Measurements from ENCODE around the gene PDZD7. TPM values are rescaled to one million over a fixed set of nuclear protein-coding genes. Genes with fewer than 3 reads are reported as not detected.

Gene PDZD7
- total RNA-seq, 1 donor from 2014 or later, result not detected

DNA sequence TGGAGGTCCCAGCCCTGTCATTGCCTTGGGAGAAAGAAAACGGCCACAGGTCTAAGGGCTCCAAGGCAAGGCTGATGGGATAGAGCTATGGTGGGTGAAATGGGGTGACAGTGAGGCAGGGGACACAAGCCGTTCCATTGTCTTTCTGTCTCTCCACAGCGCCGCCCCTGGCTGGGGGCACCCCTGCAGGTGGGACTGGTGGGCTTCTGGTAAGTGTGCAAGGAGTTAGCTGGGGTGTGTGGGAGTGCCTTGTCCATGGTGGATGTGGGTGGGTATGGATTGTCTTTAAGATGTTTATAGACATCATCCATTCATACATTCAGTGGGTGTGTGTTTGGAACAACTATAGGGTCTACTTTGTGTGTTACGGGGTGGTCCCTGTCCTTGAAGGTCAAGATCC, 7.6 kb upstream of the PDZD7 start:
- no peak for DNase-seq (ENCODE audit: low spot score)
- peaks cover 16% of the 10 kb centered on the region for H3K27me3 Mint-ChIP-seq (ENCODE audit: insufficient read depth, low read depth)

DNA sequence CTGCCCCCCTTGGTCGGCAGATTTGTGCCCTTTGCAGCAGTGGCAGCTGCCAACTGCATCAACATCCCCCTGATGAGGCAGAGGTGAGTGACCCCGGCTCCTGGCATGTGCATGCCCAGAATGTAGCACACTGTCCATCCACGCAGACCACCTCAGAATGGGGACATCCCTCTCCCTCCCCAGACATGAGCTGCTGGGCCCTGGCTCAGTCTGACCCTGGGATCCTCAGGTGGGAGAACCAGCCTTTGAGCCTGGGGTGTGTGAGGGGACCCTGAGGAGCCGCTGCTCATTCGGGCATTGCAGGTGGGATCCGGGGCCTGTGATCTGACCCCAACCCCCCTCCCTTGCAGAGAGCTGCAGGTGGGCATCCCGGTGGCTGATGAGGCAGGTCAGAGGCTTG, 5.8 kb upstream of the PDZD7 start:
- no peak overlapping the region for H3K4me3 Mint-ChIP-seq
- peaks cover 33% of the 10 kb centered on the region for H3K4me1 Mint-ChIP-seq

More for the DNA sequence above, 7.6 kb upstream of the PDZD7 start:
- Mint-ChIP-seq H3K4me3 (no peak overlapping the region), H3K9me3 (no peaks in the 10 kb centered on the region), H3K4me1 (peaks cover 40% of the 10 kb centered on the region), H3K36me3 (no peaks in the 10 kb centered on the region), H3K27ac (no peak overlapping the region)
- Histone ChIP-seq H3K27me3 (peaks cover 84% of the 10 kb centered on the region), H4K20me1 (ENCODE audit: low read depth) (peaks cover 8% of the 10 kb centered on the region), H3K4me2 (no peak overlapping the region), H3K27ac (no peak overlapping the region), H3F3A (ENCODE audit: low read depth) (peaks cover 19% of the 10 kb centered on the region), H3K4me3 (no peak overlapping the region), H2AFZ (replicated peaks) (no peak overlapping the region), H3K4me1 (peaks cover 5% of the 10 kb centered on the region), H3K9ac (no peak overlapping the region), H3K36me3 (no peaks in the 10 kb centered on the region), H3K79me2 (ENCODE audit: low read depth) (no peaks in the 10 kb centered on the region), H3K9me3 (ENCODE audit: low read depth) (no peaks in the 10 kb centered on the region)
- TF ChIP-seq, protein P1, sequence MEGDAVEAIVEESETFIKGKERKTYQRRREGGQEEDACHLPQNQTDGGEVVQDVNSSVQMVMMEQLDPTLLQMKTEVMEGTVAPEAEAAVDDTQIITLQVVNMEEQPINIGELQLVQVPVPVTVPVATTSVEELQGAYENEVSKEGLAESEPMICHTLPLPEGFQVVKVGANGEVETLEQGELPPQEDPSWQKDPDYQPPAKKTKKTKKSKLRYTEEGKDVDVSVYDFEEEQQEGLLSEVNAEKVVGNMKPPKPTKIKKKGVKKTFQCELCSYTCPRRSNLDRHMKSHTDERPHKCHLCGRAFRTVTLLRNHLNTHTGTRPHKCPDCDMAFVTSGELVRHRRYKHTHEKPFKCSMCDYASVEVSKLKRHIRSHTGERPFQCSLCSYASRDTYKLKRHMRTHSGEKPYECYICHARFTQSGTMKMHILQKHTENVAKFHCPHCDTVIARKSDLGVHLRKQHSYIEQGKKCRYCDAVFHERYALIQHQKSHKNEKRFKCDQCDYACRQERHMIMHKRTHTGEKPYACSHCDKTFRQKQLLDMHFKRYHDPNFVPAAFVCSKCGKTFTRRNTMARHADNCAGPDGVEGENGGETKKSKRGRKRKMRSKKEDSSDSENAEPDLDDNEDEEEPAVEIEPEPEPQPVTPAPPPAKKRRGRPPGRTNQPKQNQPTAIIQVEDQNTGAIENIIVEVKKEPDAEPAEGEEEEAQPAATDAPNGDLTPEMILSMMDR (IDR thresholded peaks at IDR 0.05), result peak; percentile 43
- TF ChIP-seq EZH2phosphoT487 (IDR thresholded peaks at IDR 0.05), result no peak

DNA sequence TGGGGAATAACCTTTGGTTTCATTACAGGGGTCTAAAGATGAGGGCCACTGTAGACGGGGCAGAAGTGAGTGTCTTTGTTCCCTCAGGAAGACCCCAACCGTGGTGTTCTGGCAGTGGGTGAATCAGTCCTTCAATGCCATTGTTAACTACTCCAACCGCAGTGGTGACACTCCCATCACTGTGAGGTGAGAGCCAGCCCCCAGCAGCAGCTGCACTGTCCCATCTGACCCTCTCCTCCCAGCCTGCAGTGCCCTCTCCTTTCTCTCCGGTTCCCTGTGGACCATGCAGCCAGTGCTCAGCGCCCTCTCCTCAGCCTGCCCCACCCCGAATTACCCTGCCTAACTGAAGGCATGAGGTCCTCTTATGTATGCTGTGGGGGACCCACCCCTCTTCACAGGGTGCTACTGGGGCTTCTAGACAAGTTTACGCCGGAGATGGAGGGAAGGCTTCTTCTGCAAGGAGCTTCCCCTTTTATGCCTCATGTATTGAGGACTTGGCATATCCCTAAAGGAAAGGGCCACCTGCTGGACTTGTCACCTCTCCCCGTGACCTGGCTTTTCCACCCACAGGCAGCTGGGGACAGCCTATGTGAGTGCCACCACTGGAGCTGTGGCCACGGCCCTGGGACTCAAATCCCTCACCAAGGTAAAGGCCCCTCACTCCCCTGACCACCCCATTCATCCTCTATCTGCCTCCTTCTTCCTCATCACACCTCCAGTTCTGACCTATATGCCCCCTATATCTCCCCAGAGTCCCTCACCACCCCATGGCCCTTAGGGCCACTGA, 5.2 kb upstream of the PDZD7 start:
- Histone ChIP-seq H3K27me3 (peaks cover 99% of the 10 kb centered on the region), H3K4me2 (no peak overlapping the region), H3K36me3 (no peaks in the 10 kb centered on the region), H4K20me1 (ENCODE audit: low read depth) (peaks cover 27% of the 10 kb centered on the region), H3K9ac (no peak overlapping the region), H3K27ac (no peak overlapping the region), H2AFZ (replicated peaks) (no peak overlapping the region), H3K4me3 (no peak overlapping the region), H3K4me1 (peaks cover 18% of the 10 kb centered on the region), H3F3A (ENCODE audit: low read depth) (peaks cover 6% of the 10 kb centered on the region), H3K9me3 (ENCODE audit: low read depth) (no peaks in the 10 kb centered on the region), H3K79me2 (ENCODE audit: low read depth) (no peaks in the 10 kb centered on the region)
- H3K27me3 Mint-ChIP-seq (ENCODE audit: insufficient read depth, low read depth), result peaks cover 22% of the 10 kb centered on the region
- peaks cover 35% of the 10 kb centered on the region for H3K4me1 Mint-ChIP-seq
- H3K4me3 Mint-ChIP-seq, result no peak overlapping the region
- DNase-seq (ENCODE audit: low spot score), result no peak
- no peaks in the 10 kb centered on the region for H3K9me3 Mint-ChIP-seq
- no peaks in the 10 kb centered on the region for H3K36me3 Mint-ChIP-seq
- TF ChIP-seq EZH2 (IDR thresholded peaks at IDR 0.05) (no peak), EZH2phosphoT487 (IDR thresholded peaks at IDR 0.05) (no peak)
- TF ChIP-seq, protein P1 (IDR thresholded peaks at IDR 0.05), result no peak
- H3K27ac Mint-ChIP-seq, result no peak overlapping the region

More for the DNA sequence above, 5.8 kb upstream of the PDZD7 start:
- no peaks in the 10 kb centered on the region for H3K9me3 Mint-ChIP-seq
- no peak overlapping the region for H3K27ac Mint-ChIP-seq
- Histone ChIP-seq H2AFZ (replicated peaks) (no peak overlapping the region), H4K20me1 (ENCODE audit: low read depth) (peaks cover 21% of the 10 kb centered on the region), H3K79me2 (ENCODE audit: low read depth) (no peaks in the 10 kb centered on the region), H3K4me2 (no peak overlapping the region), H3K27ac (no peak overlapping the region), H3F3A (ENCODE audit: low read depth) (peaks cover 3% of the 10 kb centered on the region), H3K36me3 (no peaks in the 10 kb centered on the region), H3K9ac (no peak overlapping the region), H3K4me3 (no peak overlapping the region), H3K4me1 (peaks cover 12% of the 10 kb centered on the region), H3K27me3 (peaks cover 95% of the 10 kb centered on the region), H3K9me3 (ENCODE audit: low read depth) (no peaks in the 10 kb centered on the region)
- H3K36me3 Mint-ChIP-seq, result no peaks in the 10 kb centered on the region
- TF ChIP-seq, protein P1 (IDR thresholded peaks at IDR 0.05), result no peak
- TF ChIP-seq EZH2phosphoT487 (IDR thresholded peaks at IDR 0.05) (no peak), EZH2 (IDR thresholded peaks at IDR 0.05) (no peak)
- H3K27me3 Mint-ChIP-seq (ENCODE audit: insufficient read depth, low read depth), result peaks cover 22% of the 10 kb centered on the region
- no peak for DNase-seq (ENCODE audit: low spot score)
